ENCODE measurements around the gene RELT.

RELT gene

DNA sequence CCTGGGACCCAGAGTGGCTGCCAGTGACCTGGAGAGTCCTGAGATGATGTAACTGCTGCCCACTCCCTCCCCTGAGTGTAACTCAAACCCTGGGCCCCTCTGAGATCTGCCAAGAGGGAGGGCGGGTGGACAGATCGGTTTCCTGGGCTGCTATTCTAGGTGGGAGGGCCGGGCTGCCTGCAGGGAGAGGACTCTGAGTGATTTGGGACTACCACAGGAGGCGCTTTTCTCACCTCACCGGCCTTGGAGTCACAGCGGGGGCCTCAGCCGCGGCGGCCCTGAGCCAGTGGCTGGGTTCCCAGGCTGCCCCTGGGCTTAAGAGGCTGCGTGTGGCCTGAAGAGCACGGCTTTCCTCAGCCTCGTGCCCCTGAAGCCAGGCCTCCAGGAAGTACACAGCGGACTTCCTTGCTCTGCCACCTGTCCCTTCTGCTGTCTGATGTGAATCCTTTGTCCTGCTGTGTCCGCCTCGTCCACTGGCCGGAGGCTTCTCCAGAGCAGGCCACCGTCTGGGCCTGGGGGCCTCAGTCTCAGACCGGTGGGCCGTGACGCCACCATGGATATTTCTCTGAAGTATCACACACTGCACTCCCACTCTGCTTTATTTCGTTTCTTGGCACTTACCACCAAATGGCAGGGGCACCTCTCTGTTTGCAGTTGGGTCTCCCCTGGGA lies 11.5 kb downstream of the RELT start:
- no peak overlapping the region for H3K4me3 ChIP-seq (ENCODE audit: low read depth, low read length)
- DNase-seq (ENCODE audit: low read depth), result no peak

DNA sequence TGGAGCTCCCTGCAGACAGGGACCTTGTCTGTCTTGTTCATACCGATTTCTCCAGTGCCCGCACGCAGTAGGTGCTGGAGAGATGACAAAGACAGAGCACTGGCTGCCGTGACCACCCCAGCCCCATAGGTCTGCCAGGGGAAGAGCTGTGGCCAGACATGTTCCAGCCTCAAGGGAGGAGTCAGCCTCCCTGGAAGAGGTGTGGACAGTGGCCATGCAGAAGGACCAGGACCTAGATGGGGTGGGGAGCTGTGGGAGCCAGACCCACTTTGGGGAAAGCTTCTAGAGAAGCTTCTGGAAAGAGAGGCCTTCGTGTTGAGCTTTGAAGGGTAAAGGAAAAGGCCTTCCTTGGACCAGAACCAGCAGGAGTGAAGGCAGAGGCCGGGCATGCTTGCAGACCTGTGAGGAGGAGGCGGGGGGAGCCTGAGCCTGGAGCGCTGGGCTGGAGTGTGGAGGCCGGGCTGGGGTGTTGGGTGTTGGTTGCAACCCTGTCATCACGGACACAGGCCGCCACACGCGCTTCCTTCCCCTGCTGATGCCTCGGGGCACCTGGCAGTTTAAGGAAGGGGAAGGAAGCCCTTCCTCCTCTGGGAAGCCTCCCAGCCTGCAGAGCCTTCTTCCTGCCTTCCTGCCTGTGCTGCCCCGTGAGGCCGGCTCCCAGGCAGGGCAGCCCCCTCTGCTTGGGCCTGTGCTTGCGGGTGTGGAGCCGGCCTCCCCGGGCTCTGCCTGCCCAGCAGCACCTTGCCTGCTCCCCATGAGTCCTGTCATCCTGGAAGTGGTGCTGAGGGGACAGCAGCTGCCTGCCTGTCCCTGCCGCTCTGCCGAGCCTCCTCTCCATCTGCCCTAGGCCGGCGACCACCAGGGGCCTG lies 12.3 kb downstream of the RELT start:
- H3K4me3 ChIP-seq (ENCODE audit: low read depth, low read length), result no peak overlapping the region
- DNase-seq (ENCODE audit: low read depth), result no peak

- DNase-seq (ENCODE audit: low read depth), result no peak
- H3K4me3 ChIP-seq (ENCODE audit: low read depth, low read length), result no peak overlapping the region
Measured at GRCh38 chr11:73389134-73389525, 12.9 kb downstream of the RELT start.

DNA sequence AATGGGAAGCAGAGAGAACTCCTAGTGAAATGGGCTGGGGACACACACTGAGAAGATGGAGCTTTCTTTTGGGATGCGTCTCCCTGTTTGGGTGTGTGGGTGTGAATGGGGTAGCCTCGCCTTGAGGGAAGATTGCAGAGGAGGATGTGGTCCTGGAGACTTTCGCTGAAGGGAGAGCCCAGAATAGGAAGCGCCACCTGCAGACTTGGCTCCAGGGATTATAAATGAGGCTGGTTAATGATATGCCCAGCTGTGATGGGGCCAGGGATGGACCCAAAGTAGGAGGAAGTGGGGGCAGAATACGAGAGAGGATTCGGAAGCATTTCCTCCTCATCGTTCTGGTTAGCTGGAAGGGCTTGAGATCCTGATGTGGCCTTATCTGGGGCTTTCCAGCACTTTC lies 13.7 kb downstream of the RELT start:
- no peak overlapping the region for H3K4me3 ChIP-seq (ENCODE audit: low read depth, low read length)
- DNase-seq (ENCODE audit: low read depth), result no peak

- H3K4me3 ChIP-seq (ENCODE audit: low read depth, low read length), result no peak overlapping the region
- DNase-seq (ENCODE audit: low read depth), result no peak
Measured at GRCh38 chr11:73390601-73391565, 14.7 kb downstream of the RELT start.

DNA sequence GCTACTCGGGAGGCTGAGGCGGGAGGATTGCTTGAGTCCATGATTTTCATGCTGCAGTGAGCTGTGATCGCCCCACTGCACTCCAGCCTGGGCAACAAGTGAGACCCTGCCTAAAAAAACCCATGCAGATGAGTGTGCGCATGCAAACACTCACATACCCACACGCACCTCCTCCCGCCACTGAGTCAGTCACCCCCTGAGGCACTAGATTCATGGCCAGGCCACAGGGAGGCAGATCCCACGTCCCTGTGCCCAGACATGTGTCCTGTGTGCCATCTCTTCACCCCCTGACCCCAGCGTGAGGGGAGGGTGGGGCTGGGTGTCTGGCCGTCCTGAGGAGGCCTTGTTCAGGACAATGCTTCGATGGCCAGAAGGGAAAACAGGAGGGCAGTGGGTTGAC lies 15.5 kb downstream of the RELT start:
- H3K4me3 ChIP-seq (ENCODE audit: low read depth, low read length), result no peak overlapping the region
- no peak for DNase-seq (ENCODE audit: low read depth)

DNA sequence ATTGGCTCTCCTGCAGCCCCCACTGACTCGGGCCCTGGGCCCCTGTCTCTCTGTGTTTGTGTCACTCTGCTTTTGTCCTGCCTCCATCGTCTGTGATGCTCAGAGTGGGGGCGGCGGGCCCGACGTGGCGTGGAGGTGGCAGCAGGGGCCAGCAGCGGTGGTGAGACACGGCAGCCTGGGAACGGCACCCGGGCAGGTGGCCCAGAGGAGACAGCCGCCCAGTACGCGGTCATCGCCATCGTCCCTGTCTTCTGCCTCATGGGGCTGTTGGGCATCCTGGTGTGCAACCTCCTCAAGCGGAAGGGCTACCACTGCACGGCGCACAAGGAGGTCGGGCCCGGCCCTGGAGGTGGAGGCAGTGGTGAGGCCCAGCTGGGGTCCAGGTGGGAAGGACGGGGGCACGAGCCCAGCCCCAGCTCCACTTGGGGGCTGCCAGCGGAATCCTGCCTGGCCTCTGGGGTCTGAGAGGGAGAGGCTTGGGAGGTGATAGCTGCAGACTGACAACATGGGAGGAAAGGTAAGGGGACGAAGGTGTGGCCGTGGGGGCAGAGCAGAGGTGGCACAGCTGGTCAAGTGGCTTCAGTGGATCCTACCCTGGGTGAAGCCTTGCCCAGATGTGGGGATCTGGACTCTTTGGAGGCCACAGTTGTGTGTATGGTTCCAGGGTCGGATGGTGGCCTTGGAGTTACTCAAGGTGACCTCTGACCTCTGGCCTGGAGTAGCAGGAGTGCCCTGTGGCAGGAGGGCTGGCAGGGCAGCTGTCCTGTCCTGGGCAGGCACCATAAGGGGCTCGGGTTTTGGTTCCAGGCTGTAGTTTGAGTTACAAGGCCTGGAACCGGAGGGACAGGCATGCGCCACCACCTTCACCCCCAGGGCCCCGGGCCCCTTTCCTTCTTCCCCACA lies 16.2 kb downstream of the RELT start:
- H3K4me3 ChIP-seq (ENCODE audit: low read depth, low read length), result no peak overlapping the region
- no peak for DNase-seq (ENCODE audit: low read depth)

GRCh38 chr11:73393011-73393380 lies 16.8 kb downstream of the RELT start:
- DNase-seq (ENCODE audit: low read depth), result no peak

DNA sequence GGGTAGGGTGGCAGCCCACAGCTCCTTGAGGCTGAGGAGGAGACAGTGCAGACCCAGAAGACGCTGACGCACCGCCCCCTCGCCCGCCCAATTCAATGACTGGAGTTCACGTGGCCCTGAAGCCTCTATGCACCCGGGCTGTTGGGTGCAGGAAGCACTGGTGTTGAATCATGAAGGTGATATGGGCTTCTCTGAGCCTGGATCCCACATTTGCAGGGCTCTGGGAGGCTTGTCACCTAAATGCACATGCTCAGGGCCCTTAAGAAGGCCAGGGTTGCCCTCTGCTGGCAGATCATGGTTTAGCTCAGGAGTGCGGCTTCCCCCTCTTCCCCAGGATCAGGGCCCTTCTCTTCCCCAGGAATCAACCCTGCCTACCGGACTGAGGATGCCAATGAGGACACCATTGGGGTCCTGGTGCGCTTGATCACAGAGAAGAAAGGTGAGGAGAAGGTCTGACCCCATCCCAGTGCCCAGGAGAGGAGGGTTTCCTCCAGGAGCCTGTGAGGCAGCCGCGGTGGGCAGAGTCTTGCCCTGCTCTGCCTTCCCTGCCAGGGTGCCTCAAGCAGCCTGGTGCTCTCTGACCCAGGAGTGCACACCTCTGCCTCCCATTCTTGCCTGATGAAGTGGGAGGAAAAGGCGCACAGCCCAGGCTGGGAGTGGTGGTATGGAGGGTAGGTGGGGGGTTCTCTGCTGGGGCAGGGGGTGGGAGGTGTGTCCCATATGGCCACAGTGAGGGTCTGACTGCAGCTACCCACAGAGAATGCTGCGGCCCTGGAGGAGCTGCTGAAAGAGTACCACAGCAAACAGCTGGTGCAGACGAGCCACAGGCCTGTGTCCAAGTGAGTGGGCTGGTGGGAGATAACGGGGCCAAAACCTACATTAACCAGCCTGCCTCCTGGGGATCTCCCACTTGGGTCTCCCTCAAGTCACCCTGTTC lies 17.5 kb downstream of the RELT start:
- no peak for DNase-seq (ENCODE audit: low read depth)
- H3K4me3 ChIP-seq (ENCODE audit: low read depth, low read length), result no peak overlapping the region

More at GRCh38 chr11:73393011-73393380, 16.8 kb downstream of the RELT start:
- H3K4me3 ChIP-seq (ENCODE audit: low read depth, low read length), result no peak overlapping the region

DNA sequence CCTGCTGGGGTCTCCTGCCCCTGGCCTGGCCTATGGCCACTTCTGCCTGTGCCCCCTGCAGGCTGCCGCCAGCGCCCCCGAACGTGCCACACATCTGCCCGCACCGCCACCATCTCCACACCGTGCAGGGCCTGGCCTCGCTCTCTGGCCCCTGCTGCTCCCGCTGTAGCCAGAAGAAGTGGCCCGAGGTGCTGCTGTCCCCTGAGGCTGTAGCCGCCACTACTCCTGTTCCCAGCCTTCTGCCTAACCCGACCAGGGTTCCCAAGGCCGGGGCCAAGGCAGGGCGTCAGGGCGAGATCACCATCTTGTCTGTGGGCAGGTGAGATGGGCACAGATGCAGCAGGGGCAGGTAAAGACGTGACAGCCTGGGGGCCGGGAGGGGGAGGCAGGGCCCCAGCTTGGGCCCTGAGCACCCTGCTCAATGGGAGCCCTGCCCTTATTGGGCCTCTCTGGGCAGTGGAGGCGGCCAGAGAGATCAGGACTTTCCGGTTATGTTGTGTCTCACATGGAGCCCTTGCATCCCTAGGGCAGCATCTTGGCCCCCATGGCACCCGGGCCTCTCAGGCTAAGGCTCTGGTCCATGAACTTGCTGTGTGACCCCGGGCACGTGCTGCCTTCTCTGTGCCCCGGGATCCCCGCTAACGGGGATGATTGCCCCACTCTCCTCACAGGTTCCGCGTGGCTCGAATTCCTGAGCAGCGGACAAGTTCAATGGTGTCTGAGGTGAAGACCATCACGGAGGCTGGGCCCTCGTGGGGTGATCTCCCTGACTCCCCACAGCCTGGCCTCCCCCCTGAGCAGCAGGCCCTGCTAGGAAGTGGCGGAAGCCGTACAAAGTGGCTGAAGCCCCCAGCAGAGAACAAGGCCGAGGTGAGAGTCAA lies 18.5 kb downstream of the RELT start:
- no peak overlapping the region for H3K4me3 ChIP-seq (ENCODE audit: low read depth, low read length)
- no peak for DNase-seq (ENCODE audit: low read depth)

GRCh38 chr11:73395297-73396208 lies 19.4 kb downstream of the RELT start:
- H3K4me3 ChIP-seq (ENCODE audit: low read depth, low read length), result no peak overlapping the region
- DNase-seq (ENCODE audit: low read depth), result no peak

DNA sequence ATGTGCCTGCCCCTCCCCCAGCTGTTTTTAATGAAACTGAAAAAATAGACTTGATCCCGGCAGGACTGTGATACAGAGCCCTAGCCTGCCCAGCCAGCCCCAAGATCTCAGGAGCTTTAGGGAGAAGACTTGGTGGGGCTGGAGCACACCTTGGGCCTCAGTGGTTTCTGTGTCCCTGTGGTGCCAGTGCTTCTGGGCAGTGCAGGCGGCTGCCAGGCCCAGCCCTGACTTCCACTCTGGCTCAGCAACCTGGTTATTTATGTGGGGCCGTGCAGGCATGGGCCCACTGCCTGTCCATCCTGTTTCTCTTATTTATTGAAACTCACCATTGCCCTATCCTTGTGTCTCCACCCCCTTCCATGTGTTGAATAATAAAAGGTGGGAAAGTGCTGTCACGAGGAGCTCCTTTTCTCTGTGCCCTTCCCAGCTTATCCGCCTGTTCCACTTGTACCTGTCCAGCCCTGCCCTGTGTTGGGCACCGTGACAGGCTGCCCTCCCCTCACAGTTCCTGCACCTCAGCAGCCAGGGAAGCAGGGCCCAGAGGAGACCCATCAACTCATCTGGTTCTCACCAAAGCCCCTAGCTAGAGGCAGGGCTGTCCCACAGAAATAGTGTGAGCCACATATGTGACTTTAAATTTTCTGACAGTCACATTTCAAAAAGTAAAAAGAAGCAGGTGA lies 20.2 kb downstream of the RELT start:
- DNase-seq (ENCODE audit: low read depth), result no peak
- H3K4me3 ChIP-seq (ENCODE audit: low read depth, low read length), result no peak overlapping the region

DNA sequence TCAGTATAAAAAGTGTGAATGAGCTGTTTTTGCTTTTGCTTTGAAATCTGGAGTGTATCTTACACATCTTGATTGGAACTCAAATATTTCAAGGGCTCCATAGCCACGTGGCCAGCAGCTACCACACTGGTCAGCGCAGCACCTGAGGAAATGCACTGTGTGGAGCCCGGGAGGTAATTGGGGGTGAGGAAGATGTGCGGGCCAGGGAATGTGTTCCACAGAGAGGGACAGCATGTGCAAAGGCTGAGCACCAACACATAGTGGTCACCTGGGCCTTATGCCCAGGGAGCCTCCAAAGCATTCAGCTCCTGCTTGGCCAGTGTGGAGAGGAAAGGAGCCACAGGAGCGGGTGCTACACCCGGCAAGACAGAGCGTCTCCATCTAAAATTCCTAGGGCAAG lies 20.8 kb downstream of the RELT start:
- no peak for DNase-seq (ENCODE audit: low read depth)
- no peak overlapping the region for H3K4me3 ChIP-seq (ENCODE audit: low read depth, low read length)

- DNase-seq (ENCODE audit: low read depth), result no peak
- H3K4me3 ChIP-seq (ENCODE audit: low read depth, low read length), result no peak overlapping the region
Measured at GRCh38 chr11:73397468-73398131, 21.4 kb downstream of the RELT start.

DNA sequence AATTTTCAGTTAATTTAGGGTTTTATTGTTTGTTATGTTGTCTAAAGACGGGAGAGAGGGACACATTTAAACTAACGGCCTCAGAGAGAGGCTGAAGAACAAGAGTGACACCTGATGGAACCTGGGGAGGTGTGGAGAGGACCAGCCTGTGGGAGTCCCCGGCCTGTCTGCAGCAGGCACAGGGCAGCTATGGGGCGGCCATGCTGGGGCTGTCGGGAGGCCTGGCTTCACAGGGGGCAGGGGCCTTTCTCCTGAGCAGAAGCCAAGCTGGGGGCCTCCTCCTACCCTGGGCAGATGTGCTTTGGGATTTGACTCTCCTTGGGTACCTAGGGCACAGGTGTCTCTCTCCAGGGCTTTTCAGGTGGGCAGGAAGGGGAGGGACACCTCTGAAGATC lies 21.9 kb downstream of the RELT start:
- no peak for DNase-seq (ENCODE audit: low read depth)
- H3K4me3 ChIP-seq (ENCODE audit: low read depth, low read length), result no peak overlapping the region
